ENCODE results near the gene NSMCE1. TPM values are rescaled to one million over a fixed set of nuclear protein-coding genes. Genes with fewer than 3 reads are reported as not detected.

The NSMCE1 gene
- total and polyA plus RNA-seq, 2 donors (not counting 1 experiment from before 2014, with no cell fraction given) = 29.0 to 61.9 TPM

DNA sequence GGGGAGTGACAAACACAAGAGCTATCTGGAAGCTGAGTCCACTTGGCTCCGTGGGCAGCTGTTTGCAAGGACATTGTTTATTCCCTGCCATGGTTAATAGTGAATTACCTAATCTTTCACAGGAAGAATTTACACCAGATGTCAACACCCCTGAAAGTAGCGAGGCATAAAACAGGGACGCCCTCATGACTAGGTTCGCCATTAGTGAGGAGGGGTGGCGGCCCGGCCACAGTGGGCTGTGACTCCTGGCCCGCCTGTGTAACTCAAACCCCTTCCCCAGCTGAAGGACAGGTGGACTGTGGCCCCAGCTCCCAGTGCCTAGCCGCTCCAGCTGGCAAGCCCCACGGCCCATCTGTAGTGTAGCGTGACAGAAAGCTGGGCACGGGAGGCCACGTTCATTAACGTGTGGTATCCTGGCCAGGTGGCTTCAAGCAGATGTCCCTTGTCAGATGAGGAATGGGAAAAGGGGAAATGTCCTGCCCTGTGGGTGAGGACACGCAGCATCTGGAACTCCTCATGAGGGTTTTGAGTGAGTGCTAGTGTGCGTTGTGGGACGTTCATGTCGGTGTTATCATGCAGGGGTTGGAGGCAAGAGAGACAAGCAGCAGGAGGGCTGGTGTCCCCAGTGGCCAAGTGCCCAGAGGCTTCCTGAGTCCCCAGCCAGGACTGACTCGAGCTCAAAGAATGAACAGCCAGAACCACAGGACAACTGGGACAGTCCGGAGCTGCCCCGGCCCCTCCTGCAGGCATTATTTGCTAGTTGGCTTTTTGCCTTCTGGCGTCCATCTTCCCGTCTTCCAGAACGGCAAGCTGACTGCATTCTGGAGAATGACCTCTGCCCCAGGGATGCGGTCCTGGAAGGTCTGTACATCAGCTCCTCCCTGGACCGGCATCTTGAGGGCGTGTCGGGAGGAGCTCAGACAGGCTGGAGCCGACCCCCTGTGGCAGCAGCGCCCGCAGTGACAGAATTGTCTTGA is 46.0 kb downstream of the NSMCE1 start:
- no peak overlapping the region for H3K27ac ChIP-seq (ENCODE audit: low read length in 2 of 2)
- H3K4me1 Mint-ChIP-seq = peaks cover 21% of the 10 kb centered on the region
- no peaks in the 10 kb centered on the region for H3K27me3 Mint-ChIP-seq
- TF ChIP-seq EZH2 (IDR thresholded peaks at IDR 0.05; ENCODE audit: borderline replicate concordance, insufficient read depth, low read depth, low read length, poor library complexity, severe bottlenecking) = no peak
- TF ChIP-seq, protein P1, sequence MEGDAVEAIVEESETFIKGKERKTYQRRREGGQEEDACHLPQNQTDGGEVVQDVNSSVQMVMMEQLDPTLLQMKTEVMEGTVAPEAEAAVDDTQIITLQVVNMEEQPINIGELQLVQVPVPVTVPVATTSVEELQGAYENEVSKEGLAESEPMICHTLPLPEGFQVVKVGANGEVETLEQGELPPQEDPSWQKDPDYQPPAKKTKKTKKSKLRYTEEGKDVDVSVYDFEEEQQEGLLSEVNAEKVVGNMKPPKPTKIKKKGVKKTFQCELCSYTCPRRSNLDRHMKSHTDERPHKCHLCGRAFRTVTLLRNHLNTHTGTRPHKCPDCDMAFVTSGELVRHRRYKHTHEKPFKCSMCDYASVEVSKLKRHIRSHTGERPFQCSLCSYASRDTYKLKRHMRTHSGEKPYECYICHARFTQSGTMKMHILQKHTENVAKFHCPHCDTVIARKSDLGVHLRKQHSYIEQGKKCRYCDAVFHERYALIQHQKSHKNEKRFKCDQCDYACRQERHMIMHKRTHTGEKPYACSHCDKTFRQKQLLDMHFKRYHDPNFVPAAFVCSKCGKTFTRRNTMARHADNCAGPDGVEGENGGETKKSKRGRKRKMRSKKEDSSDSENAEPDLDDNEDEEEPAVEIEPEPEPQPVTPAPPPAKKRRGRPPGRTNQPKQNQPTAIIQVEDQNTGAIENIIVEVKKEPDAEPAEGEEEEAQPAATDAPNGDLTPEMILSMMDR (IDR thresholded peaks at IDR 0.05) = no peak
- peak overlapping the region; percentile 10 for H3K27ac Mint-ChIP-seq
- no peak overlapping the region for H3K4me2 ChIP-seq (replicated peaks; ENCODE audit: low read depth, low read length, poor library complexity, severe bottlenecking)
- CTCF ChIA-PET = interaction anchor here (0.8 to 2.2 kb wide), 7 partner anchors 12 to 146 kb away, joined by 3 to 9 read pairs (median 4); no protein-coding TSS in a partner anchor
- 77% methylated on average over 29 of the region's 30 CpGs for WGBS (ENCODE audit: insufficient coverage)
- intact Hi-C loops (cut with micrococcal nuclease) = no loop called here
- POLR2A ChIA-PET = interaction anchor here (0.8 to 1.2 kb wide), 2 partner anchors 8 to 19 kb away, joined by 3 to 5 read pairs; partner anchors contain the start of gene KDM8
- ATAC-seq (ENCODE audit: low read depth) = no peak
- H3K4me3 Mint-ChIP-seq = no peak overlapping the region
- H3K9ac ChIP-seq (ENCODE audit: low read length) = no peak overlapping the region
- no peaks in the 10 kb centered on the region for H3K9me3 Mint-ChIP-seq (ENCODE audit: insufficient read depth)
- H3K4me1 ChIP-seq (ENCODE audit: control insufficient read depth in 2 of 2, insufficient read depth in 2 of 2, low read length in 2 of 2) = peaks cover 14 to 25% of the 10 kb centered on the region in 2 donors
- no peak overlapping the region for H2AFZ ChIP-seq (ENCODE audit: insufficient read depth, low read depth, low read length, poor library complexity, severe bottlenecking)
- H3K4me3 ChIP-seq (ENCODE audit: control extremely low read depth in 1 of 5, extremely low read depth in 1 of 5, insufficient read depth in 1 of 5, low read depth in 2 of 5, low read length in 4 of 5) = no peak overlapping the region
- no peaks in the 10 kb centered on the region for H3K79me2 ChIP-seq (ENCODE audit: control insufficient read depth, insufficient read depth, low read length)
- no peak for DNase-seq
- no peaks in the 10 kb centered on the region for H4K20me1 ChIP-seq (ENCODE audit: control insufficient read depth, insufficient read depth, low read length, poor library complexity, severe bottlenecking)
- H3K9me3 ChIP-seq (ENCODE audit: control extremely low read depth in 1 of 3, control insufficient read depth in 2 of 3, insufficient read depth in 1 of 3, low read length in 2 of 3) = no peaks in the 10 kb centered on the region
- no peaks in the 10 kb centered on the region for H3K27me3 ChIP-seq (replicated peaks in 1 of 4; ENCODE audit: control extremely low read depth in 1 of 4, control insufficient read depth in 3 of 4, insufficient read depth in 4 of 4, low read length in 3 of 4)
- H3K36me3 ChIP-seq (replicated peaks in 1 of 2; ENCODE audit: control extremely low read depth in 1 of 2, control insufficient read depth in 1 of 2, extremely low read depth in 1 of 2, insufficient read depth in 2 of 2, low read length in 1 of 2) = peaks cover 0 to 44% of the 10 kb centered on the region in 2 experiments

Data from B cell (primary cell).